HPDE6-E6E7 (cell line): ENCODE measurements around the gene ZNHIT2.
"Not testable (repeated sequence)": the region's sequence is repeated elsewhere in the genome, so short reads cannot be mapped to it uniquely, and the experiment has no call there.

Source experiments
- DNase-seq: peaks from one replicate; pipeline ENCODE4 v3.0.0; 2011; ENCODE audit warnings: missing footprints; ENCODE audit errors: extremely low spot score

Gene ZNHIT2

GRCh38 chr11:65119670-65119995 is 2.1 kb upstream of the ZNHIT2 start:
- no peak for DNase-seq

DNA sequence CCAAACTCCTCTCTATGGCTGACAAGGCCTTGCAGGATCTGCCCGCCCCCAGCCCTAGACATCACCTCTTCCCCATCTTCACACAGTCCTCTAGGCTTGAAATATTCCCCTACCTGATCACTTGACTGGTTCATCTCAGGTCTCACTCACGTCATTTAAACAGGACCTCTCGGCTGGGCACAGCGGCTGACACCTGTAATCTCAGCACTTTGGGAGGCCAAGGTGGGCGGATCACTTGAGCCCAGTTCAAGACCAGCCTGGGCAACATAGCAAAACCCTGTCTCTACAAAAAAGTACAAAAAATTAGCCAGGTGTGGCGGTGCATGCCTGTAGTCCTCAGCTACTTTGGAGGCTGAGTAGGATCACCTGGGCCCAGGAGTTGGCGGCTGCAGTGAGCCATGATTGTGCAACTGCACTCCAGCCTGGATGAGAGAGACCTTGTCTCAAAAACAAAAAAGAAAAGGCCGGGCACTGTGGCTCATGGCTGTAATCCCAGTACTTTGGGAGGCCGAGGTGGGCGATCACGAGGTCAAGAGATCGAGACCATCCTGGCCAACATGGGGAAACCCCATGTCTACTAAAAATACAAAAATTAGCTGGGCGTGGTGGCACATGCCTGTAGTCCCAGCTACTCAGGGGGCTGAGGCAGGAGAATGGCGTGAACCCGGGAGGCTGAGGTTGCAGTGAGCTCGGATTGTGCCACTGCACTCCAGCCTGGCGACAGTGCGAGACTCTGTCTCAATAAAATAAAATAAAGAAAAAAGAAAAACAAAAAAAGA is 1.6 kb upstream of the ZNHIT2 start:
- not testable (repeated sequence) for DNase-seq

DNA sequence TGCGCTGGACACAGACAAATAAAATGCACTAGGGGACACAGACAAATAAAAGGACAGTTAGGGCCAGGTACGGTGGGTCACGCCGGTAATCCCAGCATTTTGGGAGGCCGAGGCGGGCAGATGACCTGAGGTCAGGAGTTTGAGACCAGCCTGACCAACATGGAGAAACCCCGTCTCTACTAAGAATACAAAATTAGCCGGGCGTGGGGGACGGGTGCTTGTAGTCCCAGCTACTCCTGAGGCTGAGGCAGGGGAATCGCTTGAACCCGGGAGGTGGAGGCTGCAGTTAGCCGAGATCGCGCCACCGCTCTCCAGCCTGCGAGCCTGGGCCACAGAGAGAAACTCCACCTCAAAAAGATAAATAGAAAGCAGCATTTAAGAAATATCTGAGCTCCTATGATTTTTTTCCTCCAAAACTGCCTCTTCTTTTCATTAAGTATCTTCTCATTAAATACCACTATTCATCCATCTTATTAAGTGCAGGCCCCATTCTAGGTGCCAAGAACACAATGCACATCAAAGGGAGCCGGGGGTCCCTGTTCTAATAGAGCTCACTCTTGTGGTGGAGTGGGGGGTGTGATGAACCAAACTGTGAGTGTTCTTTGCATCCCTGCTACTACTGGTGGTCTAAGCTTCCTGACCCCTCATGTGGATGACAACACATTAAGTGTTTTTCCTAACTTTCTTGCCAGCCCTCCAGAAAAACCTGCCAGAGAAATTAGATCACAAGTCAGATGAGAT is 766 bp upstream of the ZNHIT2 start:
- DNase-seq, result no peak

DNA sequence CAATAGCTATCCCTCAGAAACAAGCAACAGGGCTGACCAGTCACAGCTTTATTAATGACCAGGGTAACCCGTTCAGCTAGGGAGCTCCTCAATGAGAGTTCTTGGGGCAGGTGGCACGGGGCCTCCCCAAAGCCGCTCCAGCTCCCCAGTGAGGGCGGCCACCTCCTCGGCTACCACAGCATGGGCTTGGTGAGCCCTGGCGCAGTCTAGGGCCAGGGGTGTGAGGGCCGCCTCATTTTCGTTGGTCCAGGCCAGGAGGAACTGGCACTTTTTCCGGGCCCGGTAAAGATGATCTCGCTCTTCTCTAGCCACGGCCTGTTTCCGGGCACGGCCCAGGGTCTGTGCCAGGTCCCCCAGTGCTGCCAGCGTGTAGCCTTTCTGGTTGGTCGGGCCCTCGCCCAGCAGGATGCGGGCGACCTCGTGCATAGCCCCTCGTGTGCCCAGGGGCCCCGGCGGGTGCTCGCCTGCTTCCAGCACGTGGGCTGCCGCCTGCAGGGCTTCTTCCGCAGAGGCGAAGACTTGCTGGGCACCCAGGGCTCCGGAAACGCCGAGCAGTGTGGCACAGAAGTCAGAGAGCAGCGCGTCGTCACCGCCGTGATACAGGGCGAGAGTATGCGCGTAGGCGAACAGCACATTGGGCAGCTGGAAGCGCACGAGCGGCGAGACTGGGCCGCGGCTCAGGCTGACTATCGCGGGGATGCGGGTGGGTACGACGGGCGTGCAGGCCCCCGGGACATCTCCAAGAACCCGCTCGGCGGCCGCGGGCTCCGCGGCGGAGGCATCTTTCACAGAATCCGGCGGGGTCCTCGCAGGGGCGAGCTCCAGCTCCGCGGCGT is 913 bp downstream of the ZNHIT2 start:
- no peak for DNase-seq

- DNase-seq, result no peak
Observed at GRCh38 chr11:65115361-65116082, 2.0 kb downstream of the ZNHIT2 start.

GRCh38 chr11:65114538-65115171 is 2.8 kb downstream of the ZNHIT2 start:
- no peak for DNase-seq

GRCh38 chr11:65113839-65114238 is 3.7 kb downstream of the ZNHIT2 start:
- no peak for DNase-seq

DNA sequence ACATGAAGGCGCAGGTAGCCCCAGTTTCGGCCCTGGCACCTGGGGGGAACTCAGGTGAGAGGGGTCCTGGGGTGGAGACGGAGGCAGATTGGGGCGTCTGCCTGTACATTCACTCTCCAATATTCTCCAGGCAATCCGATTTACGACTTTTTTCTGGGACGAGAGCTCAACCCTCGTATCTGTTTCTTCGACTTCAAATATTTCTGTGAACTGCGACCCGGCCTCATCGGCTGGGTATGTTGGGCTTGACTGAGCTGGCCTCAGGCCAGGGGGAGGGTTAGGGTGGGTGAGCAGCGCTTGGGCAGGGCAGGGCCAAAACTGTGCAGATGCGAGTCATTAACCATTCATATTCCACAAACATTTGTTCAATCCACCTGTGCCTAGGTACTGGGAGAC is 4.1 kb downstream of the ZNHIT2 start:
- no peak for DNase-seq

GRCh38 chr11:65112546-65113360 is 4.7 kb downstream of the ZNHIT2 start:
- no peak for DNase-seq

DNA sequence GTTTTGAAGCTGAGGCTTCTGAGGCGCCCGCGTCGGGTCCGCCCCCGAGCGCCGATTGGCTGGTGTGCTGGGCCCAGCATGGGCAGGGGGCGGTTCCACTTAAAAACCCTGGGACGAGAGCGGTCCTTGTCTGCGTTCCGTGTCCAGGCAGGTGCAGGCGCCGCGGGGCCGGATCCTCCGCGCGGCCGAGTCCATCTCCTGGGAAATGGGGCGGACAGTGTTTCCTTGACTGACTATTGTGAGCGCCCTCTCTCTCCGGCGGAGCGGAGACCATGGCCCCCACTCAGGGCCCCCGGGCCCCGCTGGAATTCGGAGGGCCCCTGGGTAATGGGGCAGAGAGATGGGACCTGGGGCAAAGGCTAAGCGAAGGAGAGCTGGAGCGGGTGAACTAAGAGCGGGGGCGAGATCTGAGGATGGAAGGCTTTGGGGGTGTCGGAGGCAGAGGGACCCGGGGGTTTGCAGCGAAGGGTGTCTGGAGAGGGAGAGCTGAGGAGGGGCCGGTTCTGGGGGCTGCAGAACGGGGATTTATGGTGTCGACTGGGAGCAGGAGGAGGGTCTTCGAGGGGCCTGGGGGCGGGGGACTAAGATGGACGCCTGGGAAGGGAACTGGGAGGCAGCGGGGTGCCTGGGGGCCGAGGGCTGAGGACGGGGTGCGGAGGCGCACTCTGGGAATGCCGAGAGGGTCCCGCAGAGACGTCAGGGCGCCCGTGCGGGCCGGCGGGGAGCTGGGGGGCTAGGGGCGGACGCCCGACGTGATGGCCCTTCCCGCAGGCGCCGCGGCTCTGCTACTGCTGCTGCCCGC is 5.6 kb downstream of the ZNHIT2 start, which contains the start of gene TM7SF2:
TM7SF2 (plus strand) TSS at position 129 of the 802 bp plus-strand sequence; CDS start at position 273, 144 bp downstream.
- peak; percentile 94 for DNase-seq

DNA sequence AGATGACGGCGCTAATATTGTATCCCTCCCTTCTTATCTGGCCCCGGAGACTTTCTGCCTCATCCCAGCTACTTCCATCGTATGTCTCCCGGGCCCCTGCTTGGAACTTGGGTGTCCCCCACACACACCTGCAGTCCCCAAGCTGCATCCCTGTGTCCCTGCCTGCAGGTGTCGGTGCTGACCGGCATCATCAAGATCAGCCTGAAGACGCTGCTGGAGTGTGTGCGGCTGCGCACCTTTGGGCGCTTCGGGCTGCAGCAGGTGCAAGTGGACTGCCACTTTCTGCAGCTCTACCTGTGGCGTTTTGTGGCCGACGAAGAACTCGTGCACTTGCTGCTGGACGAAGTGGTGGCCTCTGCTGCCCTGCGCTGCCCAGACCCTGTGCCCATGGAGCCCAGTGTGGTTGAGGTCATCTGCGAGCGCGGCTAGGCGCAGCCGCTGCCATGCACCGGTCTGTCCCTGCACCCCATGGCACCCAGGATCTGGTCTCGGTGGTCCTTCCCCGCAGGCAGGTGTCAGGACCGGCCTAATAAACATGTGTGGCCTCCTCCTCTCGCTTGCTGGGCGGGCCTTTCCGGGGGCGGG is 6.2 kb downstream of the ZNHIT2 start:
- DNase-seq, result no peak

DNA sequence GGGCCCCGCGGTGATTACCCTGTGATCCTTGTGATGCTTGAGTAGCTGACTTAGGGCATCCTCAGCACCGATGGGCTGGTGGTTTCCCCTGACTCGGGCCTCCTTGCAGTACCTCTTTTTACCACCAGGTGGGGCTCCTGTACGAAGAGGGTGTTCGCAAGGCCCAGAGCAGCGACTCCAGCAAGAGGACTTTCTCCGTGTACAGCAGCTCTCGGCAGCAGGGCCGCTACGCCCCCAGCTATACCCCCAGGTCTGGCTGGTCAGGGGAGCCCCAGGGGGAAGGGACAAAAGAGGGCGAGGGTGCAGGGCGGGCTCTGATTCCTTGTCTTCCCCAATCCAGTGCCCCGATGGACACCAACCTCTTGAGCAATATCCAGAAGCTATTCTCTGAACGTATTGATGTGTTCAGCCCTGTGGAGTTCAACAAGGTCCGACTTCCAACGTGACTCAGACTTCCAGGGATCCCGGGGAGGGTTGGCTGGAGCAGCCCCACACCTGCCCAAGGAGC is 7.1 kb downstream of the ZNHIT2 start:
- peak; percentile 86 for DNase-seq

GRCh38 chr11:65109231-65110198 is 8.0 kb downstream of the ZNHIT2 start:
- no peak for DNase-seq

DNA sequence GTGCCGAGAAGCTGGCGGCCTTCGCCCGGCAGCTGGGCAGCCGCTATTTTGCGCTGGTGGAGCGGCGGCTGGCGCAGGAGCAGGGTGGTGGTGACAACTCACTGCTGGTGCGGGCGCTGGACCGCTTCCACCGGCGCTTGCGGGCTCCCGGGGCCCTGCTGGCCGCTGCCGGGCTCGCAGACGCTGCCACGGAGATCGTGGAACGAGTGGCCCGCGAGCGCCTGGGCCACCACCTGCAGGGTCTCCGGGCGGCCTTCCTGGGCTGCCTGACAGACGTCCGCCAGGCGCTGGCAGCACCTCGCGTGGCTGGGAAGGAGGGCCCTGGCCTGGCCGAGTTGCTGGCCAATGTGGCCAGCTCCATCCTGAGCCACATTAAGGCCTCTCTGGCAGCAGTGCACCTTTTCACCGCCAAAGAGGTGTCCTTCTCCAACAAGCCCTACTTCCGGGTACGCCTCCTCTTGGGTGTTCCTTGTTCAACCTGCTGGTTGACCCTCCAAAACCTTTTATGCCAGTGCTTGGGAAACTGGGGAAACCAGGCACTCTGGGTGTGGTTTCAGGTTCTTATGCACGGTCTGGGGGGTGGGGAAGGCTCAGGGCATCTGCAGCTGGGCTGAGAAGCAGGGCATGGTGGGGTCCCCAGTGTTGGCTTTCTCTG is 8.9 kb downstream of the ZNHIT2 start:
- DNase-seq, result no peak

DNA sequence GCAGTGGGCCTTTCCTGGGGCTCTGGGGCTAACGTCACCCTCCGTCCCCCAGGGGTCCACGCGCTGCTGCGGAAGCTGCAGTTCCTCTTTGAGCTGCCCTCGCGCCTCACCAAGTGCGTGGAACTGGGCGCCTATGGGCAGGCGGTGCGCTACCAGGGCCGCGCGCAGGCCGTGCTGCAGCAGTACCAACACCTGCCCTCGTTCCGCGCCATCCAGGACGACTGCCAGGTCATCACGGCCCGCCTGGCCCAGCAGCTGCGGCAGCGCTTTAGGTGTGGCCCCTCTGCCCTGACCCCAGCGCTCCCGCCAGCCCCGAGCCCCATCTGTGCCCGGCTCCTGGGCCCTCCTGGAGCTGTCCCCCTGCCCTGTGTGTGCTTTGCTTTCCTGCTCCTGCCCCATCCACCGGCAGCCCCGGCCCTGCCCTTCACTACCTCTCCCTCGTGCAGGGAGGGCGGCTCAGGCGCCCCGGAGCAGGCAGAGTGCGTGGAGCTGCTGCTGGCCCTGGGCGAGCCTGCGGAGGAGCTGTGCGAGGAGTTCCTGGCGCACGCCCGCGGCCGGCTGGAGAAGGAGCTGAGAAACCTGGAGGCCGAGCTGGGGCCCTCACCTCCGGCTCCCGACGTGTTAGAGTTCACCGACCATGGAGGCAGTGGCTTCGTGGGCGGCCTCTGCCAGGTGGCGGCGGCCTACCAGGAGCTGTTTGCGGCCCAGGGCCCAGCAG is 9.6 kb downstream of the ZNHIT2 start:
- DNase-seq, result no peak

GRCh38 chr11:65107078-65107477 is 10.4 kb downstream of the ZNHIT2 start:
- no peak for DNase-seq
